Measurements from ENCODE around the gene ARHGEF7.

ARHGEF7 gene

GRCh38 chr13:111203736-111204389 lies 88.8 kb downstream of the ARHGEF7 start:
- DNase-seq, result no peak

GRCh38 chr13:111204438-111205177 lies 89.5 kb downstream of the ARHGEF7 start:
- DNase-seq, result peak; percentile 69

GRCh38 chr13:111206148-111206547 lies 91.0 kb downstream of the ARHGEF7 start:
- DNase-seq, result no peak

- DNase-seq, result no peak
These were observed 94.5 kb downstream of the ARHGEF7 start for GRCh38 chr13:111209613-111210012.

GRCh38 chr13:111210091-111210490 lies 95.0 kb downstream of the ARHGEF7 start:
- DNase-seq, result no peak

- DNase-seq, result peak; percentile 80
These were observed 95.7 kb downstream of the ARHGEF7 start for GRCh38 chr13:111210544-111211469.

GRCh38 chr13:111211789-111212516 lies 96.8 kb downstream of the ARHGEF7 start:
- DNase-seq, result no peak

GRCh38 chr13:111212517-111212873 lies 97.4 kb downstream of the ARHGEF7 start:
- DNase-seq, result no peak

GRCh38 chr13:111213964-111214726 lies 99.0 kb downstream of the ARHGEF7 start:
- DNase-seq, result no peak

GRCh38 chr13:111215081-111216047 lies 100.3 kb downstream of the ARHGEF7 start:
- no peak for DNase-seq

- DNase-seq, result no peak
These were observed 101.3 kb downstream of the ARHGEF7 start for GRCh38 chr13:111216166-111216960.

GRCh38 chr13:111217641-111218040 lies 102.5 kb downstream of the ARHGEF7 start:
- DNase-seq, result no peak

- no peak for DNase-seq
These were observed 104.2 kb downstream of the ARHGEF7 start for GRCh38 chr13:111219280-111219679.

- DNase-seq, result no peak
These were observed 104.8 kb downstream of the ARHGEF7 start for GRCh38 chr13:111219950-111220349.

- DNase-seq, result no peak
These were observed 110.1 kb downstream of the ARHGEF7 start for GRCh38 chr13:111225166-111225565.

GRCh38 chr13:111225810-111226546 lies 110.9 kb downstream of the ARHGEF7 start:
- DNase-seq, result no peak

- DNase-seq, result no peak
These were observed 112.3 kb downstream of the ARHGEF7 start for GRCh38 chr13:111227405-111227804.

- no peak for DNase-seq
These were observed 113.4 kb downstream of the ARHGEF7 start for GRCh38 chr13:111228262-111229144.
